SK-N-SH treated with all-trans-retinoic acid at 6 μM for 48 hours (cell line): ENCODE results near the gene GPC6.

Experiments
- ATAC-seq: fragments of 200-7000 bp; cut with Tn5 transposase; 3 replicates; pipeline ENCODE4 v1.9.1; 2020; ENCODE audit warnings: mild to moderate bottlenecking, moderate library complexity
- ARNTL ChIP-seq: fragments of 450-650 bp; formaldehyde crosslinking; IDR thresholded peaks from 2 replicates; pipeline ENCODE4 v1.5.0; 2020; ENCODE audit warnings: low read depth, mild to moderate bottlenecking, moderate library complexity, borderline replicate concordance
- BACH2 ChIP-seq: fragments of 250-450 bp; sonication (Bioruptor Pico); IDR thresholded peaks from 2 replicates; pipeline ENCODE4 v1.9.0; 2021; ENCODE audit warnings: mild to moderate bottlenecking, borderline replicate concordance
- CSDC2 ChIP-seq: fragments of 250-450 bp; sonication (Bioruptor Pico); IDR thresholded peaks from 2 replicates; pipeline ENCODE4 v1.5.0; 2020; ENCODE audit warnings: mild to moderate bottlenecking, moderate library complexity
- CSRNP3 ChIP-seq: fragments of 250-450 bp; sonication (Bioruptor Pico); IDR thresholded peaks from 2 replicates; pipeline ENCODE4 v1.5.1; 2021; ENCODE audit warnings: mild to moderate bottlenecking, moderate library complexity
- ESRRG ChIP-seq: fragments of 250-450 bp; sonication (Bioruptor Pico); IDR thresholded peaks from 2 replicates; pipeline ENCODE4 v1.6.1; 2021; ENCODE audit warnings: mild to moderate bottlenecking
- GLIS3 ChIP-seq: fragments of 250-450 bp; sonication (Bioruptor Pico); IDR thresholded peaks from 2 replicates; pipeline ENCODE4 v1.5.0; 2020; ENCODE audit warnings: mild to moderate bottlenecking, moderate library complexity
- ISL1 ChIP-seq: fragments of 250-450 bp; sonication (Bioruptor Pico); IDR thresholded peaks from 2 replicates; pipeline ENCODE4 v2.1.2; 2022; ENCODE audit warnings: mild to moderate bottlenecking, moderate library complexity
- POU6F1 ChIP-seq: fragments of 250-450 bp; sonication (Bioruptor Pico); IDR thresholded peaks from 2 replicates; pipeline ENCODE4 v1.8.0; 2021; ENCODE audit warnings: low read depth, mild to moderate bottlenecking, moderate library complexity, borderline replicate concordance
- PPARA ChIP-seq: fragments of 250-450 bp; sonication (Bioruptor Pico); IDR thresholded peaks from 2 replicates; pipeline ENCODE4 v1.5.0; 2020; ENCODE audit warnings: mild to moderate bottlenecking, borderline replicate concordance
- RARB ChIP-seq: fragments of 250-450 bp; sonication (Bioruptor Pico); IDR thresholded peaks from 2 replicates; pipeline ENCODE4 v1.8.0; 2021; ENCODE audit warnings: mild to moderate bottlenecking, moderate library complexity
- TCF4 ChIP-seq: fragments of 250-450 bp; sonication (Bioruptor Pico); IDR thresholded peaks from 2 replicates; pipeline ENCODE4 v1.8.0; 2021; ENCODE audit warnings: mild to moderate bottlenecking, moderate library complexity, borderline replicate concordance
- TOX ChIP-seq: fragments of 250-450 bp; sonication (Bioruptor Pico); IDR thresholded peaks from 2 replicates; pipeline ENCODE4 v1.8.0; 2021; ENCODE audit warnings: mild to moderate bottlenecking, moderate library complexity, borderline replicate concordance
- TSHZ2 ChIP-seq: fragments of 250-450 bp; sonication (Bioruptor Pico); IDR thresholded peaks from 2 replicates; pipeline ENCODE4 v1.5.0; 2020; ENCODE audit warnings: mild to moderate bottlenecking, moderate library complexity
- ZC3H10 ChIP-seq: fragments of 250-450 bp; sonication (Bioruptor Pico); IDR thresholded peaks from 2 replicates; pipeline ENCODE4 v1.5.1; 2021; ENCODE audit warnings: mild to moderate bottlenecking, moderate library complexity
- ZFP3 ChIP-seq: fragments of 250-450 bp; sonication (Bioruptor Pico); IDR thresholded peaks from 2 replicates; pipeline ENCODE4 v1.5.0; 2020; ENCODE audit warnings: mild to moderate bottlenecking, moderate library complexity
- ZFP30 ChIP-seq: fragments of 450-650 bp; formaldehyde crosslinking; IDR thresholded peaks from 2 replicates; pipeline ENCODE4 v1.5.0; 2022; ENCODE audit warnings: mild to moderate bottlenecking, moderate library complexity
- ZNF565 ChIP-seq: fragments of 450-650 bp; formaldehyde crosslinking; conservative IDR thresholded peaks from 2 replicates; pipeline ENCODE4 v1.5.0; 2020; ENCODE audit warnings: low read depth, mild to moderate bottlenecking, moderate library complexity
- ZNF70 ChIP-seq: fragments of 450-650 bp; formaldehyde crosslinking; IDR thresholded peaks from 2 replicates; pipeline ENCODE4 v1.5.0; 2020; ENCODE audit warnings: mild to moderate bottlenecking, moderate library complexity
- ZNF8 ChIP-seq: fragments of 450-650 bp; formaldehyde crosslinking; IDR thresholded peaks from 2 replicates; pipeline ENCODE4 v1.5.0; 2020; ENCODE audit warnings: mild to moderate bottlenecking, moderate library complexity
- TF ChIP-seq, protein P1 (sequence below): fragments of 250-450 bp; sonication (Bioruptor Pico); IDR thresholded peaks from 2 replicates; pipeline ENCODE4 v1.5.1; 2020; ENCODE audit warnings: low read depth, mild to moderate bottlenecking, moderate library complexity
- TF ChIP-seq, protein P2 (sequence below): fragments of 250-450 bp; sonication (Bioruptor Pico); IDR thresholded peaks from 2 replicates; pipeline ENCODE4 v1.8.0; 2020; ENCODE audit warnings: mild to moderate bottlenecking, moderate library complexity, borderline replicate concordance

GPC6 gene

DNA sequence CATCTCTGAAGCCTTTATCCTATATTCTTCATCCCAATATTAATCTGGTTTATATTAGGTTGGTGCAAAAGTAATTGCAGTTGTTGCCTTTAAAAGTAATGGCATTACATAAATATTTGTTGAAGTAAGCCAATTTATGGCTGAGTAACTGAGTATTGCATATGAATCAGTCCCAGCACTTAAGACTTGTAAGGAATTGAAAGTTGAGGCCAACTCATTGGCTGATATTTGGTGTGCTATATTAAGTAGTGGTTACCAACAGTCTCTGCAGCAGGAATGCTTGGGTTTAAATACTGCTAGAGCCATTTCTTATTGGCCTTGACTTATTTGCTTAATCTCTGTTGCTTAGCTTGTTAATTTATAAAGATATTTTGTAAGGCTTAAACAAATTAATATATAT lies 460.7 kb downstream of the GPC6 start:
- TF ChIP-seq CSRNP3 (no peak), ZNF565 (CRISPR knock-in tag) (no peak), RARB (CRISPR knock-in tag) (no peak), ZC3H10 (CRISPR knock-in tag) (no peak), POU6F1 (CRISPR knock-in tag) (no peak), TSHZ2 (CRISPR knock-in tag) (no peak), GLIS3 (CRISPR knock-in tag) (no peak), TCF4 (CRISPR knock-in tag) (no peak), BACH2 (CRISPR knock-in tag) (no peak), CSDC2 (CRISPR knock-in tag) (no peak), ZNF8 (CRISPR knock-in tag) (no peak), ZFP3 (CRISPR knock-in tag) (no peak), ARNTL (no peak), TOX (CRISPR knock-in tag) (no peak), PPARA (CRISPR knock-in tag) (no peak), ZFP30 (CRISPR knock-in tag) (no peak), ISL1 (CRISPR knock-in tag) (no peak)
- TF ChIP-seq, protein P1, sequence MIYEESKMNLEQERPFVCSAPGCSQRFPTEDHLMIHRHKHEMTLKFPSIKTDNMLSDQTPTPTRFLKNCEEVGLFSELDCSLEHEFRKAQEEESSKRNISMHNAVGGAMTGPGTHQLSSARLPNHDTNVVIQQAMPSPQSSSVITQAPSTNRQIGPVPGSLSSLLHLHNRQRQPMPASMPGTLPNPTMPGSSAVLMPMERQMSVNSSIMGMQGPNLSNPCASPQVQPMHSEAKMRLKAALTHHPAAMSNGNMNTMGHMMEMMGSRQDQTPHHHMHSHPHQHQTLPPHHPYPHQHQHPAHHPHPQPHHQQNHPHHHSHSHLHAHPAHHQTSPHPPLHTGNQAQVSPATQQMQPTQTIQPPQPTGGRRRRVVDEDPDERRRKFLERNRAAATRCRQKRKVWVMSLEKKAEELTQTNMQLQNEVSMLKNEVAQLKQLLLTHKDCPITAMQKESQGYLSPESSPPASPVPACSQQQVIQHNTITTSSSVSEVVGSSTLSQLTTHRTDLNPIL, result no peak
- TF ChIP-seq, protein P2, sequence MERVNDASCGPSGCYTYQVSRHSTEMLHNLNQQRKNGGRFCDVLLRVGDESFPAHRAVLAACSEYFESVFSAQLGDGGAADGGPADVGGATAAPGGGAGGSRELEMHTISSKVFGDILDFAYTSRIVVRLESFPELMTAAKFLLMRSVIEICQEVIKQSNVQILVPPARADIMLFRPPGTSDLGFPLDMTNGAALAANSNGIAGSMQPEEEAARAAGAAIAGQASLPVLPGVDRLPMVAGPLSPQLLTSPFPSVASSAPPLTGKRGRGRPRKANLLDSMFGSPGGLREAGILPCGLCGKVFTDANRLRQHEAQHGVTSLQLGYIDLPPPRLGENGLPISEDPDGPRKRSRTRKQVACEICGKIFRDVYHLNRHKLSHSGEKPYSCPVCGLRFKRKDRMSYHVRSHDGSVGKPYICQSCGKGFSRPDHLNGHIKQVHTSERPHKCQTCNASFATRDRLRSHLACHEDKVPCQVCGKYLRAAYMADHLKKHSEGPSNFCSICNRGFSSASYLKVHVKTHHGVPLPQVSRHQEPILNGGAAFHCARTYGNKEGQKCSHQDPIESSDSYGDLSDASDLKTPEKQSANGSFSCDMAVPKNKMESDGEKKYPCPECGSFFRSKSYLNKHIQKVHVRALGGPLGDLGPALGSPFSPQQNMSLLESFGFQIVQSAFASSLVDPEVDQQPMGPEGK (CRISPR knock-in tag), result no peak
- ATAC-seq, result no peak

- TF ChIP-seq ISL1 (CRISPR knock-in tag) (peak; percentile 63), TCF4 (CRISPR knock-in tag) (no peak), ZC3H10 (CRISPR knock-in tag) (no peak), GLIS3 (CRISPR knock-in tag) (no peak)
Measured at GRCh38 chr13:93689333-93689732, 462.7 kb downstream of the GPC6 start.

DNA sequence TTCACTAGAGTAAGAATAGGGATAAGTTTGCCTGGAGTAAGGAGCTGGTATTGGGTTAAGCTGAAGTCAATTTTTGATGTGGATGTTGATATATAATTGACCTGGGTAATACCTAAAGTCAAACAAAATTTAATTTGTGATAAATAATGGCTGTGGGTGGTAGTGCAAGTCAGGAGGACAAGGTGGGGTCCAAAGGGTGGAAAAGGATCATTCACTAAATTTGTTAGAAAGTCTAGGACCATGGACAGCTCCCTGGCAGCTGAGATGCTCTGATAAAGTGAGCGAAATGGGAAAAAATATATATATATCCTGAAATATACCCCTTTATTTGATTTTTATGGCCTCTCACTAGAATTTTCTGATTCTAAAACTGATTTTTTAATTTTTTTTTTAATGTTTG lies 463.5 kb downstream of the GPC6 start:
- ATAC-seq, result no peak

More at GRCh38 chr13:93689333-93689732, 462.7 kb downstream of the GPC6 start:
- ATAC-seq, result no peak; the same call in 2 of the 3 replicates

DNA sequence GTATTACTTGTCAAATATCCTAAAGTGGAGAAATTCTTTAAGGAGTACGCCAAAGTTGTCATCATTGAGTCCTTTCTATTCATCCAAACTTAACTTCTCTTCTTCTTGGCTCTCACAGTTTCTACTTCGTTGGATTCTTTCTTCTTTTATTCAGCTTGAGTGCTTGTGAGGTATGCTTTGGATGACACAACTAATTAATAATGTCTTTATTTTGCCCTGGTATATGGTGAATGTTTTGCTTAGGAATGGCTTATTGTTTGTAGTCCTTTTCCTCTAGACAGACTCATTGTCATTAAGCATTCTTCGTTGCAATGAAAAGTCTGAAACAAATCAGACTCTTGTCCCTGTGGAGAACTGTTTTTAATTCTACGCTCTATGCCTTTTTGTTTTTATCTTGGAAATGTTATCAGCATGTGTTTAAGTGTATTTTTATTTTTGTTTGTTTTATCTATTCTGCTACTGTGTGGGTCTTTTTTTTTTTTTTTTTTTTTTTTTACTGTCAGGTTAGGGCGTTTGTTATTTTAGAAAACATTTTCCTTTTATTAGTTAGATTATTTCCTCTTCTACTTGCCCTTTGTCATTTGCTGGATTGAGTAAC lies 471.5 kb downstream of the GPC6 start:
- ATAC-seq, result no peak

More for the DNA sequence above, 463.5 kb downstream of the GPC6 start:
- no peak for TF ChIP-seq ZNF70

More for the DNA sequence above, 471.5 kb downstream of the GPC6 start:
- no peak for TF ChIP-seq POU6F1 (CRISPR knock-in tag)
- TF ChIP-seq TCF4 (CRISPR knock-in tag), result no peak
- no peak for TF ChIP-seq ESRRG (CRISPR knock-in tag)
- TF ChIP-seq ARNTL, result no peak
- no peak for TF ChIP-seq ZNF70
- TF ChIP-seq ZNF8 (CRISPR knock-in tag), result no peak
- TF ChIP-seq RARB (CRISPR knock-in tag), result no peak
- TF ChIP-seq TSHZ2 (CRISPR knock-in tag), result no peak
